LNCAP (cell line): ENCODE measurements around the gene GMDS.

Experiments
- TF ChIP-seq, protein P1 (sequence below): fragments of 450-650 bp; IDR thresholded peaks from 2 replicates; pipeline ENCODE4 v1.5.1; 2017; ENCODE audit warnings: mild to moderate bottlenecking

GMDS gene

DNA sequence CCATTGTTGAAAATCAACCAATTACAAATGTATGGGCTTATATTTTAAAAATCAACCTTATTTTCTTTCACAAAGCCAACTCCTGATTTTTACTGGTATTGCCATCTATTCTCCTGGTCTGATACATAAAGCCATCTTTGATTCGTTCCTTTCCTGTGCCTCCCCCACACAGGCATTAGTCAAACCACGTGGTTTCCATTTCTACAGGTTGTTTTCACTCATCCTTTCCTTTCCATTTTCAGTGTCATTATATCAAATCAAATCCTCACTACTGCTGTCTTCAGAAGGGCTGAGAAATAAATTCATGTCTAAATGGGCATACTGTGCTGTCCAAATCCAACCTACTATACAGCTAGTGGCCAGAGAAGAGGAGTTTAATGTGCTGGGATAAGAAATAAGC, 354.4 kb downstream of the GMDS start:
- TF ChIP-seq, protein P1, sequence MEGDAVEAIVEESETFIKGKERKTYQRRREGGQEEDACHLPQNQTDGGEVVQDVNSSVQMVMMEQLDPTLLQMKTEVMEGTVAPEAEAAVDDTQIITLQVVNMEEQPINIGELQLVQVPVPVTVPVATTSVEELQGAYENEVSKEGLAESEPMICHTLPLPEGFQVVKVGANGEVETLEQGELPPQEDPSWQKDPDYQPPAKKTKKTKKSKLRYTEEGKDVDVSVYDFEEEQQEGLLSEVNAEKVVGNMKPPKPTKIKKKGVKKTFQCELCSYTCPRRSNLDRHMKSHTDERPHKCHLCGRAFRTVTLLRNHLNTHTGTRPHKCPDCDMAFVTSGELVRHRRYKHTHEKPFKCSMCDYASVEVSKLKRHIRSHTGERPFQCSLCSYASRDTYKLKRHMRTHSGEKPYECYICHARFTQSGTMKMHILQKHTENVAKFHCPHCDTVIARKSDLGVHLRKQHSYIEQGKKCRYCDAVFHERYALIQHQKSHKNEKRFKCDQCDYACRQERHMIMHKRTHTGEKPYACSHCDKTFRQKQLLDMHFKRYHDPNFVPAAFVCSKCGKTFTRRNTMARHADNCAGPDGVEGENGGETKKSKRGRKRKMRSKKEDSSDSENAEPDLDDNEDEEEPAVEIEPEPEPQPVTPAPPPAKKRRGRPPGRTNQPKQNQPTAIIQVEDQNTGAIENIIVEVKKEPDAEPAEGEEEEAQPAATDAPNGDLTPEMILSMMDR: no peak

DNA sequence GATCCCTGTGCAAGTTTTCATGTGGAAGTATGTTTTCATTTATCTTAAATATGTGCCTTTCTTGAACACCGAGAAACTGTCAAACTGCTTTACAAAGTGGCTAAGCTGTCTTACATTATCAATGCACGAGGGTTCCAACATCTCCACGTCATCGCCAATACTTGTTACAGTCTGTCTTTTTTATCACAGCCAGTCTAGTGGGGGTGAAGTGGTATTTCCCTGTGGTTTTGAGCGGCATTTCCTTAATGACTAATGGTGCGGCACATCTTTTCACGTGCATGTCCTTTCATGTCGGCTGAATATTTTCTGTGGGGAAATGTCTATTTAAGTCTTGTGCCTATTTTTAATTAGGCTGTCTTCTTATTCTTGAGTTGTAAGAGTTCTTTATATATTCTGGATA, 355.3 kb downstream of the GMDS start:
- TF ChIP-seq, protein P1: no peak

DNA sequence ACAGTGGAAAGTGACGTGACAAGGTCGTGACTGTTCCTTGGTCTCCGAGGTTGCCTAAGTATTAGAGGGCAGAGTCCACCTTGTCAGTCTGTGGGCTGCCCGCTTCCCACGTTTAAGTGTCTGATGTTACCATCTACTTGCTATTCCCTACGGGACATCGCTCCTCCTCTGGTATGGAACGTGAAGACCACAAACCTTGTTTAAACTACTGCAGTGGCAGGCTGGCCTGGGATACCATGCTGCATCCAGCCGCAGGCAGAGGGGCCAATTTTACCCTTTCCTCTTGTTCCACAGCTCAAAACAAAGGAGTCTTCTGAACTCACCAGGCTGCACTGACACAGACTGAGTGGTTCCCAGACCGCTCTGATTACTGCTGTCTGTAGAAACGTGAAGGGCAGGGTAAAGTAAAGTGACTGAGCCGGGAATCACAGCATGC, 359.8 kb downstream of the GMDS start:
- TF ChIP-seq, protein P1: no peak

- TF ChIP-seq, protein P1: no peak
Observed at GRCh38 chr6:1884313-1884712, 361.1 kb downstream of the GMDS start.

DNA sequence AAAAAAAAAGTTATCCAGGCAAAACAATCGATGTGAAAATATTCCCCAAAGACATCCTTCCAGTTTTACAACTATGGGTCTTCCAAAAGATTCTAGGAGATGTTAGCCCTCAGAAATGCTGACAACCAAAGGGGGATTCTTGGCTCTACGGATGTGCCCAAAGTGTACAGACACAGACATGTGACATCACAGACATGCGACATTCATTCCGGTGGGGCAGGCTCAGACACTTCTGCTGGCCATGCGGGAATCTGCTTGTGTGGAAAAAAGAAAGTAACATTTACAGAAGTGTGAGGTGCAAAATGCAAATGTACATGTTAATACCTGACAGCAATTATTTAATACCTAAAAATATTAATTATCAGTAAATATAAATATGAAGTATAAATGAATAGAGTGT, 367.1 kb downstream of the GMDS start:
- TF ChIP-seq, protein P1: no peak

DNA sequence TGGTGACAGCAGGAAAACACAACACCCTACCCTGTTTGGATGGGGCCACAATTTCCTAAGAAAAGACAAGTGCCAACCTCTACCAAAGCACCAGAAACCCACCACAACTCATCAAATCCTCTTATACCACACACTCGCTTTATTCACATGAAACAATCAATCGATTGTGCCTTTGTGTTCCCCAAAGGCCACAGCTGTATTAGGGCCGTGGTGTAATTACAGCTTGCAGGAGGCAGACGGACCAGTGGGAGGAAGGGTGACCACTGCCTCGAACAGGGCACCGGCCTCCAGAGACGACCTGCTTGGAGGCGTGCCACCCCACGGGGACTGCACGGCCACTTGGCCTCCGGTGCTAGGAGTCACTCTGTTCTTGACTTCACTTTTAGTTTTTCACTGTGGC, 371.6 kb downstream of the GMDS start:
- TF ChIP-seq, protein P1: no peak

GRCh38 chr6:1872649-1873131, 372.7 kb downstream of the GMDS start:
- TF ChIP-seq, protein P1: no peak

- TF ChIP-seq, protein P1: no peak
Observed at GRCh38 chr6:1871724-1872315, 373.6 kb downstream of the GMDS start.
